ENCODE data around the gene MRPL2.

Gene MRPL2

GRCh38 chr6:43082806-43083655 is 23.8 kb upstream of the MRPL2 start:
- TF ChIP-seq SIN3A (IDR thresholded peaks at IDR 0.05; ENCODE audit: borderline replicate concordance, insufficient read depth, low read length), result no peak
- no peak for TF ChIP-seq REST (IDR thresholded peaks at IDR 0.05; ENCODE audit: insufficient read depth in 1 of 2, low read depth in 2 of 2, low read length in 2 of 2)
- TF ChIP-seq POLR2AphosphoS5 (IDR thresholded peaks at IDR 0.05; ENCODE audit: low read depth, low read length), result no peak
- no peak for TF ChIP-seq FOXP2 (optimal IDR thresholded peaks at IDR 0.05; ENCODE audit: borderline replicate concordance, extremely low read depth, extremely low read length, insufficient read depth)
- TF ChIP-seq TAF1 (IDR thresholded peaks at IDR 0.05; ENCODE audit: borderline replicate concordance, insufficient read depth, low read length), result no peak

DNA sequence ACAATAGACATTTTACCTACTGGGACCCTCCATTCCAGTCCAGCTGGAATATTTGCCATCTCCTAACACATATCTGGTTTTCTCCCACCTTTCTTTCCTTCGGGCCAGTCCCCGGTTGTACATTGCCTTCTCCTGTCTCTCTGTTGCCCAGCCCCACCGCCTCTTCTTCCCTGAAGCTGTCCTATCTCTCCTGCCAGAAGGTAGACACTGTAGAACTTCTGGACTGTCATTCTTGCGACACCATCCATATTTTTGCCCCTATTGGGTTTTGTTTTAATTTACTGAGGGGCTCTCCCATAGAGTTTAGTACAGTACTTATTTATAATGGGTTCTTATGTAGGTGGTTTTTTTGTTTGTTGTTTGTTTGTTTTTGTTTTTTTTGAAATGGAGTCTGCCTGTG is 21.8 kb upstream of the MRPL2 start:
- TF ChIP-seq TAF1 (IDR thresholded peaks at IDR 0.05; ENCODE audit: borderline replicate concordance, insufficient read depth, low read length) (no peak), REST (IDR thresholded peaks at IDR 0.05; ENCODE audit: insufficient read depth in 1 of 2, low read depth in 2 of 2, low read length in 2 of 2) (no peak), SIN3A (IDR thresholded peaks at IDR 0.05; ENCODE audit: borderline replicate concordance, insufficient read depth, low read length) (no peak), POLR2AphosphoS5 (IDR thresholded peaks at IDR 0.05; ENCODE audit: low read depth, low read length) (no peak), FOXP2 (optimal IDR thresholded peaks at IDR 0.05; ENCODE audit: borderline replicate concordance, extremely low read depth, extremely low read length, insufficient read depth) (no peak)

DNA sequence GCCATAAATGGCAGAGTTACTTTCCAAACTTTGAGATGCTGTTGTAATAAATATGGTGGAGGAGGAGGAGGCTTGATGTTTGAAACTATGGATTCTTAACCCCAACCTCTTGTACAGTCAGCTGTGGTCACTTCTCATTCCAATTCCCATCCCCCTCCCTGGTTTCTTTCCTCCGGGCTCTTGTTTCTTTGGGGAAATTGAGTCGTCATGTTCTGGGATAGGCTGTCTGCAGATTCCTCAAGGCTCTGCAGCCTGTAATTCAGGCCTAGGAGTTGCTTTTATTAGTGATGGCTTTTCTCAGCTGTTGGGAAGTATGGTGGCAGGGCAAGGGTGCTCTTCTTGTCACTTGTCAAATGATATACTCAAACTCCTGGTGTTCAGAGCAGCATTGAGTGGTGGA is 19.5 kb upstream of the MRPL2 start:
- no peak for TF ChIP-seq REST (IDR thresholded peaks at IDR 0.05; ENCODE audit: insufficient read depth in 1 of 2, low read depth in 2 of 2, low read length in 2 of 2)

GRCh38 chr6:43077981-43078511 is 18.8 kb upstream of the MRPL2 start:
- TF ChIP-seq TAF1 (IDR thresholded peaks at IDR 0.05; ENCODE audit: borderline replicate concordance, insufficient read depth, low read length) (no peak), POLR2AphosphoS5 (IDR thresholded peaks at IDR 0.05; ENCODE audit: low read depth, low read length) (no peak), SIN3A (IDR thresholded peaks at IDR 0.05; ENCODE audit: borderline replicate concordance, insufficient read depth, low read length) (no peak), FOXP2 (optimal IDR thresholded peaks at IDR 0.05; ENCODE audit: borderline replicate concordance, extremely low read depth, extremely low read length, insufficient read depth) (no peak), REST (IDR thresholded peaks at IDR 0.05; ENCODE audit: insufficient read depth in 1 of 2, low read depth in 2 of 2, low read length in 2 of 2) (no peak)

All from PFSK-1 (cell line).